GM10266 (cell line): ENCODE measurements around the gene FBLN2.

Experiments
- DNase-seq: peaks from one replicate; pipeline ENCODE4 v3.0.0; 2012; ENCODE audit errors: extremely low spot score
- TF ChIP-seq, protein P1 (sequence below): IDR thresholded peaks from 2 replicates; pipeline ENCODE4 v1.5.1; 2012; ENCODE audit warnings: mild to moderate bottlenecking, low read depth; ENCODE audit not compliant: control insufficient read depth, insufficient read depth; ENCODE audit errors: missing control alignments

FBLN2 gene

GRCh38 chr3:13611221-13611620 lies 62.3 kb downstream of the FBLN2 start:
- DNase-seq: no peak
- TF ChIP-seq, protein P1, sequence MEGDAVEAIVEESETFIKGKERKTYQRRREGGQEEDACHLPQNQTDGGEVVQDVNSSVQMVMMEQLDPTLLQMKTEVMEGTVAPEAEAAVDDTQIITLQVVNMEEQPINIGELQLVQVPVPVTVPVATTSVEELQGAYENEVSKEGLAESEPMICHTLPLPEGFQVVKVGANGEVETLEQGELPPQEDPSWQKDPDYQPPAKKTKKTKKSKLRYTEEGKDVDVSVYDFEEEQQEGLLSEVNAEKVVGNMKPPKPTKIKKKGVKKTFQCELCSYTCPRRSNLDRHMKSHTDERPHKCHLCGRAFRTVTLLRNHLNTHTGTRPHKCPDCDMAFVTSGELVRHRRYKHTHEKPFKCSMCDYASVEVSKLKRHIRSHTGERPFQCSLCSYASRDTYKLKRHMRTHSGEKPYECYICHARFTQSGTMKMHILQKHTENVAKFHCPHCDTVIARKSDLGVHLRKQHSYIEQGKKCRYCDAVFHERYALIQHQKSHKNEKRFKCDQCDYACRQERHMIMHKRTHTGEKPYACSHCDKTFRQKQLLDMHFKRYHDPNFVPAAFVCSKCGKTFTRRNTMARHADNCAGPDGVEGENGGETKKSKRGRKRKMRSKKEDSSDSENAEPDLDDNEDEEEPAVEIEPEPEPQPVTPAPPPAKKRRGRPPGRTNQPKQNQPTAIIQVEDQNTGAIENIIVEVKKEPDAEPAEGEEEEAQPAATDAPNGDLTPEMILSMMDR: no peak

DNA sequence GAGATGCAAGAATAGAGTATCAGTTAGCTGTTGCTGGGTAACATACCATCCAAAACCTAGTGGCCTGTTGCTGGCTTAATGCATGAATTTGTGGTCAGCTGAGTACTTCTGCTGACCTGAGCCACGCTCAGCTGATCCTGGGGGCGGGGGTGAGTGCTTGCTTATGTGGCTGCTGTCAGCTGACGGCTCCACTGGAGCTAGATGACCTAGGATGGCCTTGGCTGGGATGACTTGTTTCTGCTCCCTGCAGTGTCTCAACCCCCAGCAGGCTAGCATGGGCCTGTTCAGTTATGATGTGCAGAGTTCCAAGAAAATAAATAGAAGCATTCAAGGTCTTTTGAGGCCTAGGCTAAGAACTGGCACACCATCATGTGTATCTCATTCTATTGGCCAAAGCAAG lies 63.9 kb downstream of the FBLN2 start:
- TF ChIP-seq, protein P1: no peak
- DNase-seq: no peak

DNA sequence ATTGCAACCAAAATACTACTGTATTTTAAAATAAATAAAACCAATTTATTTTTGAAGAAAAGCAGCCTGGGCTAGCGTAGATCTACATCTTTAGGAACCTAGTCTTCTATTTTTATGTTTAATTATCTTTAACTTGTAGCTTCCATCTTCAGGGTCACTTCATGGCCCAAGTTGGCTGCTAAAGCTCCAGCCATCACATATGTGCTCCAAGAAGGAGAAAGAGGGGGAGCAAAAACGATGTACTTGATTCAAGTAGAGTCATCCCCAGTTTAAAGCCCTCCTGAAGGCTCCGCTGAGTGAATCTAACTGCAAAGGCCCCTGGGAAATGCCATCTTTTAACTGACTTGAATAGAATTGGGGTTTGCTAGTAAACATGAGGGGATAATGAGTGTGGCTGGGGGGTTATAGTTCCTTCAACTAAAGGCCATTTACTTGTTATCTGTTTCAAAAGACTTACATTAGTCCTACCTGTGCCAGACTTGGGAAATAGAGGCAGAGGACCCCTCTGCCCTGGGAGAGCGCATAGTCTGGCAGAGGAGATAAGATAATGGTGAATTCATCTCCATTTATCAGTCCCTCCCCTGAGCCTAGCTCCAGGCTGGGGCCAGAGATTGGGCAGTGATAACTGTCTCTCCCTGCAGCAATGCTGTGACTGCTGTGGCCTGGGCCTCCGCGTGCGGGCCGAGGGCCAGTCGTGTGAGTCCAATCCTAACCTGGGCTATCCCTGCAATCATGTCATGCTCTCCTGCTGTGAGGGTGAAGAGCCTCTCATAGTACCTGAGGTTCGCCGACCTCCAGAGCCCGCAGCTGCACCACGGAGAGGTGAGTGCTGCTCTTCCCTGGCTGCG lies 64.6 kb downstream of the FBLN2 start:
- TF ChIP-seq, protein P1: no peak
- no peak for DNase-seq

DNA sequence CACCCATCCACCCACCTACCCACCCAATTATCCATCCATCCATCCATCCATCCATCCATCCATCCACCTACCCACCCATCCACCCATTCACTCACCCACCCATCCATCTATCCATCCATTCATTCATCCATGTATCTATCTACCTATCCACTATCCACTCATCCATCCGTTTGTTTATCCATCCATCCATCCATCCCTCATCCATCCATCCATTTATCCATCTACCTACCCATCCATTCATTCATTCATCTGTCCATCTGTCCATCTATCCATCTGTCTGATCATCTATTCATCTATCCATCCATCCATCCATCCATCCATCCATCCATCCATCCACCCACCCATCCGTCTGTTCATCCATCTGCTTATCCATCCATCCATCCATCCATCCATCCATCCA lies 65.7 kb downstream of the FBLN2 start:
- DNase-seq: no peak
- TF ChIP-seq, protein P1: no peak

DNA sequence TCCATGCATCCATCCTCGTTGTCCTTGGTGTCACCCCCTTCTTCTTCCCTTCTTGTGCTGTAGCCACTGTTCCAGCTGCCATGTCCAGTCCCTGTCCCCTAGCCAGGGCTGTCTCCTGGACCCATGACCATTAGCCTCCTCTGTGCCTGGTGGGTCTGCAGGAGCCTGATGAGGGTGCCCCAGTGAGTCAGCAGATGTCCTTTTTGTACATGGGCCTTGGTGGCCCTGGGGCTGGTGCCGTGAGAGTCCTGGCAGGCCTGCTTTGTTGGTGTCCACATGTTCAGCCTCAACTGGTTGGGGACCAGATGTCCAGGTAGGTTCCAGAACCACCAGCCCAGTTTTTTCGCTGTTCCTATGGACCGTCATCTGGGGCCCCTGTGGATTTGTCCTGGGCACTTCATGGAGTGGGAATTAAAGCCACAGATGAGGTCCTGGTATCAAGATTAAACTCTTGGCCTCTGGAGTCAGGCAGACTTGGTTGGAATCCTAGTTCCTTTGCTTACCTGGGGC lies 66.1 kb downstream of the FBLN2 start:
- no peak for DNase-seq
- TF ChIP-seq, protein P1: no peak

GRCh38 chr3:13616359-13616758 lies 67.4 kb downstream of the FBLN2 start:
- DNase-seq: no peak
- TF ChIP-seq, protein P1: no peak

DNA sequence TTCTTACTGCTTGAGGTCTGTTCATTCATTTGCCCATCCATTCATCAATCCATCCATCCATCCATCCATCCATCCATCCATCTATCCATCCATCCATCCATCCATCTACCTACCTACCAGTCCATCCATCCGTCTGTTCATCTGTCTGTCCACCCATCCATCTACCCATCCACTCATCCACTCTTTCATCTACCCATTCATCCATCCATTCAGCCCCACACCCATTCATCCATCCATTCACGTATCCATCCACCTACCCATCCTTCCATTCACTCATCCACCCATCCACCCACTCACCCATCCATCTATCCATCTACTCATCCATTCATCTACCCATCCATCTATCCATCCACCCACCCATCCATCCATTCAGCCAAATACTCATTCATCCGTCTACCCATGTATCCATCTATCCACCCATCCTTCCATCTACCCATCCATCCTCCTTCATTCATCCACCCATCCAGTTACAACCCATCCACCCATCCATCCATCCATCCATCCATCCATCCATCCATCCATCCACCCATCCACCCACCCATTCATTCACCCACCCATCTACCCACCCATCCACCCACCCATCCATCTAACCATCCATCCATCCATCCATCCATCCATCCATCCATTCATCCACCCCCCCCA lies 68.3 kb downstream of the FBLN2 start:
- TF ChIP-seq, protein P1: no peak

More for the DNA sequence above, 68.3 kb downstream of the FBLN2 start:
- no peak for DNase-seq
